ENCODE data around the gene SLC2A1. TPM values are rescaled to one million over a fixed set of nuclear protein-coding genes. Genes with fewer than 3 reads are reported as not detected.

The SLC2A1 gene
- total and polyA plus RNA-seq, 2 of the 13 experiments (the other 11 are each of a cell fraction or from before 2014, with no cell fraction given), result 125 to 423 TPM

GRCh38 chr1:42926879-42927242 is 31.8 kb downstream of the SLC2A1 start:
- Histone ChIP-seq H3K27ac (ENCODE audit: extremely low read length, insufficient read depth, low read length) (no peak overlapping the region), H3K4me1 (ENCODE audit: insufficient read depth, low read length) (peaks cover 62% of the 10 kb centered on the region), H3K79me2 (ENCODE audit: insufficient read depth, low read length) (peaks cover 5% of the 10 kb centered on the region), H2AFZ (ENCODE audit: low read length) (no peak overlapping the region), H3K36me3 (replicated peaks in 1 of 2; ENCODE audit: control insufficient read depth in 1 of 2, insufficient read depth in 2 of 2, low read length in 2 of 2) (peaks cover 53 to 66% of the 10 kb centered on the region in 2 experiments), H3K9ac (ENCODE audit: insufficient read depth, low read depth, low read length) (no peak overlapping the region), H4K20me1 (ENCODE audit: insufficient read depth, low read length) (peaks cover 59% of the 10 kb centered on the region), H3K9me3 (ENCODE audit: low read length) (no peaks in the 10 kb centered on the region), H3K27me3 (ENCODE audit: control insufficient read depth in 1 of 2, insufficient read depth in 2 of 2, low read length in 2 of 2) (no peaks in the 10 kb centered on the region), H3K4me2 (ENCODE audit: low read depth, low read length) (peak overlapping the region; percentile 0; the same call in 1 of the 2 replicates), H3K4me3 (replicated peaks in 1 of 3; ENCODE audit: insufficient read depth in 1 of 3, low read depth in 2 of 3, low read length in 3 of 3) (no peak overlapping the region)
- no peak for DNase-seq (ENCODE audit: low spot score)
- WGBS (ENCODE audit: low lambda C conversion rate), result 93% methylated on average over 11 of the region's 11 CpGs
- intact Hi-C loops (cut with micrococcal nuclease; ENCODE audit: unreplicated experiment) (no loop called here), in situ Hi-C loops (cut with HindIII; ENCODE audit: extremely low pct_ligation_motif_present, low pct_unique_long_range_greater_than_20kb) (no loop called here)
- FAIRE-seq, result no peak
- POLR2A ChIA-PET, result interaction anchor here (1.4 kb wide), 1 partner anchor 53 kb away, joined by 3 read pairs; no protein-coding TSS in a partner anchor
- ATAC-seq, result no peak
- TF ChIP-seq RXRB (CRISPR knock-in tag; IDR thresholded peaks at IDR 0.05; ENCODE audit: borderline replicate concordance) (no peak), POLR2G (IDR thresholded peaks at IDR 0.05; ENCODE audit: low read depth, low read length) (peak; percentile 27; the same call in 1 of the 2 replicates), ATF7-NPFF (CRISPR knock-in tag; IDR thresholded peaks at IDR 0.05; ENCODE audit: low read depth) (no peak)
- CTCF ChIA-PET (ENCODE audit: low intra/inter-chr PET ratio, low total read pairs), result no interaction called here
- no TSS peak for BruUV-seq (replicated peaks)

- H3K4me3 ChIP-seq (replicated peaks in 1 of 3; ENCODE audit: insufficient read depth in 1 of 3, low read depth in 2 of 3, low read length in 3 of 3), result no peak overlapping the region
- peaks cover 50 to 61% of the 10 kb centered on the region in 2 experiments for H3K36me3 ChIP-seq (replicated peaks in 1 of 2; ENCODE audit: control insufficient read depth in 1 of 2, insufficient read depth in 2 of 2, low read length in 2 of 2)
- POLR2A ChIA-PET, result interaction anchor here (0.9 kb wide), 1 partner anchor 35 kb away, joined by 3 read pairs; no protein-coding TSS in a partner anchor
- peaks cover 65% of the 10 kb centered on the region for H3K4me1 ChIP-seq (ENCODE audit: insufficient read depth, low read length)
- H3K9ac ChIP-seq (ENCODE audit: insufficient read depth, low read depth, low read length), result no peak overlapping the region
- ATAC-seq (no peak), DNase-seq (ENCODE audit: low spot score) (no peak), FAIRE-seq (no peak)
- BruUV-seq (replicated peaks), result TSS peak; percentile 62
- peaks cover 54% of the 10 kb centered on the region for H4K20me1 ChIP-seq (ENCODE audit: insufficient read depth, low read length)
- CTCF ChIA-PET (ENCODE audit: low intra/inter-chr PET ratio, low total read pairs), result no interaction called here
- no peak overlapping the region for H3K27ac ChIP-seq (ENCODE audit: extremely low read length, insufficient read depth, low read length)
- intact Hi-C loops (cut with micrococcal nuclease; ENCODE audit: unreplicated experiment) (no loop called here), in situ Hi-C loops (cut with HindIII; ENCODE audit: extremely low pct_ligation_motif_present, low pct_unique_long_range_greater_than_20kb) (no loop called here)
- 93% methylated on average over 5 of the region's 5 CpGs for WGBS (ENCODE audit: low lambda C conversion rate)
- H3K27me3 ChIP-seq (ENCODE audit: control insufficient read depth in 1 of 2, insufficient read depth in 2 of 2, low read length in 2 of 2), result no peaks in the 10 kb centered on the region
- no peak overlapping the region; the same call in 1 of the 2 replicates for H3K4me2 ChIP-seq (ENCODE audit: low read depth, low read length)
- H3K79me2 ChIP-seq (ENCODE audit: insufficient read depth, low read length), result peaks cover 5% of the 10 kb centered on the region
- H3K9me3 ChIP-seq (ENCODE audit: low read length), result no peaks in the 10 kb centered on the region
- TF ChIP-seq HMG20A (CRISPR knock-in tag; IDR thresholded peaks at IDR 0.05; ENCODE audit: borderline replicate concordance) (no peak), CC2D1A (CRISPR knock-in tag; IDR thresholded peaks at IDR 0.05) (no peak), RCOR2 (CRISPR knock-in tag; IDR thresholded peaks at IDR 0.05) (0 out of 2 replicates have a peak, but pooled peaks have one; percentile 18), ATF1 (CRISPR knock-in tag; IDR thresholded peaks at IDR 0.05) (no peak), RBM22 (optimal IDR thresholded peaks at IDR 0.05; ENCODE audit: low read length) (peak; percentile 71), ZNF773 (CRISPR knock-in tag; IDR thresholded peaks at IDR 0.05; ENCODE audit: borderline replicate concordance) (no peak), POLR2G (IDR thresholded peaks at IDR 0.05; ENCODE audit: low read depth, low read length) (peak; percentile 24)
- no peak overlapping the region for H2AFZ ChIP-seq (ENCODE audit: low read length)
Observed at GRCh38 chr1:42926235-42926878, 32.3 kb downstream of the SLC2A1 start.
